HG03060 (cell line): ENCODE data around the gene BBX.
"Not testable (repeated sequence)": the region's sequence is repeated elsewhere in the genome, so short reads cannot be mapped to it uniquely, and the experiment has no call there.

ENCODE experiments used
- ATAC-seq: cut with Tn5 transposase; IDR thresholded peaks from one replicate; pipeline ENCODE4 v1.9.1; 2021; ENCODE audit warnings: low read depth, moderate number of reproducible peaks; ENCODE audit not compliant: unreplicated experiment

Gene BBX

DNA sequence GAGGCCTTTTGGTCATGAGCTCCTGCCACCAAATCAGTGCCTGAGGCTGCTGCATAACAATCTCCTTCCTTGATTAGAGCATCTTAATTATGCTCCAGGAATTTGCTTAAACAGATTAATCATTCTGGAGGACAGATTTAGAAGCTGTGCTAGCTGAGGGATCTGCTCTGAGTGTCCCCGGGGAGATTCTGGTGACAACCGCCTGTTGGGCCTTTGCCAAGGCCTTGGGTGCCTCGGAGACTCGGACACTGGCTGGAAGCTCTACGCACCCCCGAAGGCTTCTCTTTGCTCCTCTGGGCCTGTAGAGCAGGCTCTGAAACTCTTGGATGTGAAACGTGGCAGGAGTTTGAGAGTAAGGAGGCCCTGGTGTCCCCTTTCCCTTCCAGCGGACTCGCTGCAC lies 304.0 kb downstream of the BBX start:
- ATAC-seq = no peak

GRCh38 chr3:107829185-107829584 lies 306.4 kb downstream of the BBX start:
- ATAC-seq = no peak

- ATAC-seq = no peak
These were observed 308.8 kb downstream of the BBX start for GRCh38 chr3:107831590-107831989.

DNA sequence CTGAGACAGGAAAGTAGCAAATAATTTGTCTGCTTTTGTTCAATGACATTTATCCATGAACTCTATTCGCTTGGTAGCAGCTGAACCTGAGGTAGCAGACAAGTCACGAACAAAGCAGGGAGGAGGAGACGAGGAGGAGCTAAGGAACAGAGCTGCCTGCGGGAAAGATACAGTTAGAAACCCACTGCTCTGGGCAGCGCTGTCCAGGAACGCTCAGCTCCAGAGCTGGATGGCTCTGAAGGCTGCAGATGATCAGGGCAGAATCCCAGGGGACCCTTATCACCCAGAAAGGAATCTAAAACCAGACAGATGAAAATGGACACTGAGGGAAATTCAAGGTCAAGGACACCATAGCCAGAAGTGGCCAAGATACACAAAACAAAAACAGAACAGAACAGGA lies 310.3 kb downstream of the BBX start:
- ATAC-seq = no peak

DNA sequence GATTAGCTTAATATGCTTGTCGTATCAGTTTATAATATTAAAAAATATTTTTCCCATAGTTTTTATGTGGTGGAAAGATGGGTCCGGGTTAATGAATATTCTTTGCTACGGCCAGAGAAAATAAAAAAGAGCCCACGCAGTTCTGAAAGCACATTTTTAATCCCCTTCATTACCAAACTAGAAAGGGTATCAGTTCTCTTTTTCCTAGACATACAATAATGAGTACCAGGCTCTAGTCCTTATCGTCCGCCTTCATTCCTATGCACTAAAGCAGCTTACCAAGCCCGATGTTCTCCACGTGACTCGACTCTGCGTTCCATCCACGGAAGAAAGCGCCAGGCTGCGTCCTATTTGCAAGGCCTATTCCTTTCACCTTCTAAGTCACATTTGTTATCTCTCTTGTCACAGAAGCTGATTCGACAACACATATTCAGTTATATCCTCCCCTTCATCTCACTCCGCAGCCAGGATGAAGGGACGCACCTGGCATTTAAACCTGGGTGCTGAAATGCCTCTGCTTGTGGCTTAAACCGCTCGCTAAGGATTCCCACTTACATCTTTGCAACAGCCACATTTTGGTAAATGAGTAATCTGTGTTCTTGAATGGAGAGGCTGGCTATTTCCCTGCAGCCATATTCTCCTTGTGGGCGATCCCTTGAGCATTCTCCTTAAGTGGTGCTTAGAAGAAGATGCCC lies 311.1 kb downstream of the BBX start:
- no peak for ATAC-seq

DNA sequence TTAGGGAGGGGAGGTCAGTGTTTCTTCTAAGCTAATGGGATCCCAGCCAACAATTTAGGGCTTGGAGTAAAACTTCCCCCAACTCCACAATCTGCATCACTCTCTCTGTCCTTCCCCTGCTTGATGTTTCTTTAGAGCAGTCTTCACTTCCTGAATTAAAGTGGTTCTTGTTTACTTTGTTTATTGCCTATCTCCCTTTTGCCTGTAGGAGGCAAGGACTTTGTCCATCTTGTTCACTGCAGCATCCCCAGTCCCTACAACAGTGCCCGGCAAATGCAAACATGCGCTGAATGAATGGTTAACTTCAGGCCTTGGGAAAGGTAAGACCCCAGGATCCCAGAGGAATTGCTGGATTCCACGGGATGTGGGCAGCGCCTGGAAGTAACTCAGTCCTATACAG lies 312.2 kb downstream of the BBX start:
- not testable (repeated sequence) for ATAC-seq

GRCh38 chr3:107837895-107838612 lies 315.3 kb downstream of the BBX start:
- no peak for ATAC-seq

GRCh38 chr3:107841831-107842230 lies 319.1 kb downstream of the BBX start:
- no peak for ATAC-seq

DNA sequence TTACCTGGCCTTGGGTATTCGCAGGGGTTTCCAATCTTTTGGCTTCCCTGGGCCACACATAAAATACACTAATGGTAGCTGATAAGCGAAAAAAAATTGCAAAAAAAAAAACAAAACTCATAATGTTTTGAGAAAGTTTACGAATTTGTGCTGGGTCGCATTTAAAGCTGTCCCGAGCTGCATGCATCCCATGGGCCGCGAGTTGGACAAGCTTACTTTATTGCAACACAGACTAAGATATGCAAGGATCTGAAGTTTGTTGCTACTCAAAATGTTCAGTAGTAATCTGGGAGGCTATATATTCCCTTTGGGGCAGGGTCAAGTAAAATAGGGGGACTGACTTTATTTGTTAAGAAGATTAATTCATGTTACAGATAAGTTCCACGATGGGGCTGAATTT lies 320.2 kb downstream of the BBX start:
- no peak for ATAC-seq

DNA sequence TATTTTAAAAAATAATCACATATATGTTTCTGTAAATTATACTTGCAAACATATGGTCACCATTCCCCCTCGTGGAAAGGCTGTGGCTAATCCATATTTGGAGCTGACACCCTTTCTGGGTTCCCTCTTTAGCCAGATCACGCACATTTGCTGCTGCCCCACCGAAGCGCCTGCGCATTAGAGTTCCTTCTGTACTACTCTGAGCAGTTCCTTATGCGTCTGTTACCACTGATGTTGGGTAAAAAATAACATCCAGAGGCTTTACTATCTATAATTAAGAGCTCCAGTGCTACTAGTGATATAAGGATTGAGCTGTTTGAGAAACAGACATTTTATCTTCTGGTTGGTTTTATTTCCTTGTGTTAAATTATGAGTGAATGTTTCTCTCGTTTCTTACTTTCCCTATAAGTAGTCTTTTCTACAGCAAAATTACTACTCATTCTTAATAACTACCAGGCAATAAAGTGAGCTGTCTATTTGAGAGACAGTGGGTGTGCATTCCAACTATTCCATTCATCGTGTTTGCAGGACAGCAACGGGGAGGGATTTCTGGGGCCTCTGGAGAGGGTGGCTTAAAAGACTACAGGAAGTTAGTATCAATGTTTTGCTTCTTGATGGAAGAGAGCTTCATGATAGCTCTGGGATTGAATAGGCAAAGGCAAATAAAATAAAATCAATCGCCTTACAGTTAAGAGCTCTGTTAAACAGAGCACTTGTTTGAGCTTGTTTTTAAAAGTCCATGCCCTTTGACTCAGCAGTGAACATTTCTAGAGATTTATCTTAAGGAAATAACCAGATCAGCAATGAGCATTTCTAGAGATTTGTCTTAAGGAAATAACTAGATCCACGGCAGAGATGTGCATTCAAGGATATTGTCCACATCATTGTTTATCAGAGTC lies 322.9 kb downstream of the BBX start:
- no peak for ATAC-seq

DNA sequence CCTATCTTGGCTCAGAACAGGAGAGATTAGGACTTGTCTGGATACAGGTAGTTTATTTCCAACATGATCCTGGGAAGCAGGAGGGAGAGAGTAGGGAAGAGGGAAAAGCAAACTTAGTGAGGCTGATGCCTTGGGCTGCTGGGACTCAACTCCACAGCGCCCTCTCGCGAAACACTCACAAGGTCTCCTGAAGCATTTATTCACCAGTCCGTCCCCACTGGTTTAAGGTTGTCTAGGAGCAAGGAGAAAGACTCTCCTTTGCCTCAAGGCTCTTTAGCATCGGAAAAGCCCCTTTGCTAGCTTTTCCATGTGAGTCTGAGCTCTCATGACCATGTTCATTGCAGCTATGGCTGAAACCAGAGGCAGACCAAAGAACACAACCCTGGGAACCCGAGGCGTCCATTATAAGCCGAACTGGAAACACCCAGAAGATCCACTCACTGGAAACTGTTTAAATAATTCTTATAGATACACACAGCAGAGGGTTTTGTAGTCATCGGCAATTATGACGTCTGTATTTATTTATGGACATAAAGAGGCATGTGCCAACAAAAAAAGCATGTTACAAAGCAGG lies 323.6 kb downstream of the BBX start:
- no peak for ATAC-seq

GRCh38 chr3:107847791-107848190 lies 325.0 kb downstream of the BBX start:
- ATAC-seq = no peak

DNA sequence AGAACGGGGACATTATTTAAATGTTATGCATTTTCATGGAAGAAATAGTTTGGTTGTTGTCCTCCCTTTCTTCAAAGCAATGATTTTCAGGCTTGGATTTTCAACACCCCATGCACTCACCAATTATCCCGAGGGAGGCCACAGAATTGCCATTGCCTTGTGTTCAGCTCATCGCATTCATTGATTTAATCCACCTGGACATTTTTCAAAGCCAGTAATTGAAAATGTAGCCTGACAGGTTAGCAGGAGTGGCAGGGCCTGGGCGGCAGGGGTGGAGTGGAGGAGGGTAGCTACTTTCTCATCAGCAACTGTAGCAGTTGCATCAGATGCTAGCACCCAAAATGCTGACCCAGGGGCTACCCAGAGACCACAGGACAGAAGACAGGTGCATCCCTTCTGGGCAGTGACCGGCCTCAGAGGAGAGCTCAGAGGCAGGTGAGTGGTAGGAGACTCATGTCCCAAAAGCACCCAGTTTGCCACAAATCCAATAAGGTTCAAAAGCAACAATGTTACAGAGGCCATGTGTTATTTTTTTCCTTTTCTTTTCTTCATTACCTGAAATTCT lies 325.7 kb downstream of the BBX start:
- no peak for ATAC-seq

GRCh38 chr3:107850681-107851080 lies 327.9 kb downstream of the BBX start:
- peak; percentile 48 for ATAC-seq

GRCh38 chr3:107853821-107854220 lies 331.1 kb downstream of the BBX start:
- no peak for ATAC-seq

- no peak for ATAC-seq
These were observed 332.0 kb downstream of the BBX start for GRCh38 chr3:107854733-107855132.

DNA sequence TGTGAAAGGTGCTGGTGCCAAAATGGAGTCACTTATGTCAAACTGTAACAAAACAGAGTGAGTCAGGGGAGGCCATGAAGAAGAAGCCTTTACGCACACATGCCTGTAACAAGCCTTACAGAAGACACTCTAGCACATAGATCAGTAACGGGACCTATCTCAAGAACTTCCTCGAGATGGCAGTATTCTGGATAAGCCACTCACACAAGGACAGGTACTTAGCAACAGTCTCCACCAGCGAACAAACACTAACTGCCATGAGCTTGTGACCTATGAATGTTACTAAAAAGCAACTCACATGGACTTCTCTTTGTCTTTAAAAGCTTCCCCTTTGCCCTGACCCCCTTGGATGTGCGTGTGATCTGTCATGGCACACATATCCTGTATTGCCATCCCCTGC lies 332.9 kb downstream of the BBX start:
- no peak for ATAC-seq

- ATAC-seq = no peak
These were observed 335.1 kb downstream of the BBX start for GRCh38 chr3:107857854-107858253.

DNA sequence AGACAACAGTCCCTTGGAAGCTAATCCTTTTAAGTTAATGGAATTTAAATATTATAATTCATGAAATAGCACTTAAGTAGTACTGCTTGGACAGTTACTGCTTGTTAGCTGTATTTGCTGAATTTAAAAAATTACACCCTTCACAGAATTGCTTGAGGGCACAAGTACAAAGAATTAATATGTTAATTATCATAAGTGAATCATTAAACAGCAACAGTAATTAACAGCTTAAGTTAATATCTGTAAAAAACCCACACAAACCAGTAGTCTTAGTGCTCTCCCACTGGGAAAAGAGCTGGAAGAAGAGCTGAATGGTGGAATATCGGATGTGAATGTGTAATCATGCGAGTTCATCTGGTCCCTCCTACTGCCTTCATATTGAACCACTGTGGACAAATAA lies 336.1 kb downstream of the BBX start:
- no peak for ATAC-seq
